Calu3 (cell line): Measurements from ENCODE around the gene CDC14A. TPM values are rescaled to one million over a fixed set of nuclear protein-coding genes. Genes with fewer than 3 reads are reported as not detected.
A peak's percentile ranks its signal among the peaks of the same experiment; 100 is the strongest.

Experiments used
- BruUV-seq: library from RNA; stranded (reverse); fragments of 400-500 nt; replicated peaks from 2 replicates; lab custom pipeline; 2021; lab: Mats Ljungman, UMichigan
- CTCF ChIA-PET: fragments of 300-600 bp; sonication (Branson Sonifier 250); formaldehyde crosslinking; loops from one replicate; lab custom pipeline; 2022; ENCODE audit warnings: antibody characterized with exemption; lab: Charles Lee
- DNase-seq: peaks from one replicate; pipeline ENCODE4 v3.0.0; 2022
- H3K27ac Mint-ChIP-seq: one replicate; pipeline ENCODE4 v1.8.0; 2022; ENCODE audit warnings: mixed read lengths; ENCODE audit not compliant: unreplicated experiment
- H3K27me3 Mint-ChIP-seq: one replicate; pipeline ENCODE4 v1.8.0; 2022; ENCODE audit warnings: mixed read lengths; ENCODE audit not compliant: unreplicated experiment
- H3K36me3 Mint-ChIP-seq: one replicate; pipeline ENCODE4 v1.8.0; 2022; ENCODE audit warnings: mild to moderate bottlenecking, moderate library complexity, mixed read lengths; ENCODE audit not compliant: insufficient read depth, unreplicated experiment
- H3K4me1 Mint-ChIP-seq: one replicate; pipeline ENCODE4 v1.8.0; 2022; ENCODE audit warnings: mild to moderate bottlenecking, low read depth, mixed read lengths; ENCODE audit not compliant: unreplicated experiment
- H3K4me3 Mint-ChIP-seq: one replicate; pipeline ENCODE4 v1.8.0; 2022; ENCODE audit warnings: mild to moderate bottlenecking, low read depth, moderate library complexity, mixed read lengths; ENCODE audit not compliant: unreplicated experiment
- H3K9me3 Mint-ChIP-seq: one replicate; pipeline ENCODE4 v1.8.0; 2022; ENCODE audit warnings: low read depth, mixed read lengths; ENCODE audit not compliant: unreplicated experiment
- CTCF ChIP-seq: fragments of 200-600 bp; IDR thresholded peaks from one replicate; pipeline ENCODE4 v1.8.0; 2022; ENCODE audit warnings: antibody characterized with exemption; ENCODE audit not compliant: unreplicated experiment
- intact Hi-C: fragments of 100-400 bp; cut with micrococcal nuclease; formaldehyde crosslinking; loops from one replicate; pipeline ENCODE4 v1.10.0; 2022; ENCODE audit not compliant: unreplicated experiment
- total RNA-seq: library from RNA; stranded (reverse); gene quantifications from 2 replicates; pipeline ENCODE4 v1.2.3, GENCODE V29; 2022

Gene CDC14A
- total RNA-seq, 1 experiment from 2014 or later: 8.5 TPM

- no TSS peak for BruUV-seq
- DNase-seq: no peak
- no peak for TF ChIP-seq CTCF
- no peak overlapping the region for H3K27ac Mint-ChIP-seq
- CTCF ChIA-PET: no interaction called here
- H3K9me3 Mint-ChIP-seq: no peaks in the 10 kb centered on the region
- intact Hi-C loops: loop anchor here (2.0 to 10.0 kb wide), 5 partner anchors 105 to 649 kb away; partner anchors contain the start of genes CDC14A, SASS6 and TRMT13
- no peaks in the 10 kb centered on the region for H3K36me3 Mint-ChIP-seq
- peaks cover 13% of the 10 kb centered on the region for H3K4me1 Mint-ChIP-seq
- H3K4me3 Mint-ChIP-seq: no peak overlapping the region
- no peaks in the 10 kb centered on the region for H3K27me3 Mint-ChIP-seq
Measured at GRCh38 chr1:100457683-100458082, 105.4 kb downstream of the CDC14A start.

- peaks cover 13% of the 10 kb centered on the region for H3K4me1 Mint-ChIP-seq
- no peaks in the 10 kb centered on the region for H3K9me3 Mint-ChIP-seq
- no peak overlapping the region for H3K4me3 Mint-ChIP-seq
- no peak for DNase-seq
- intact Hi-C loops: loop anchor here (2.0 to 10.0 kb wide), 5 partner anchors 107 to 650 kb away; partner anchors contain the start of genes CDC14A, SASS6 and TRMT13
- no peaks in the 10 kb centered on the region for H3K36me3 Mint-ChIP-seq
- TF ChIP-seq CTCF: no peak
- CTCF ChIA-PET: interaction anchor here (0.6 to 1.1 kb wide), 6 partner anchors 106 to 719 kb away, joined by 3 to 4 read pairs (median 3); partner anchors contain the start of genes CDC14A, RTCA and TRMT13
- no peaks in the 10 kb centered on the region for H3K27me3 Mint-ChIP-seq
- BruUV-seq: no TSS peak
- no peak overlapping the region for H3K27ac Mint-ChIP-seq
Measured at GRCh38 chr1:100458661-100459357, 106.5 kb downstream of the CDC14A start.

GRCh38 chr1:100459358-100460114 is 107.2 kb downstream of the CDC14A start:
- peak; percentile 52 for DNase-seq
- no peak overlapping the region for H3K27ac Mint-ChIP-seq
- TF ChIP-seq CTCF: peak; percentile 32
- CTCF ChIA-PET: interaction anchor here (0.6 to 1.1 kb wide), 6 partner anchors 107 to 720 kb away, joined by 3 to 4 read pairs (median 3); partner anchors contain the start of genes CDC14A, RTCA and TRMT13
- H3K4me3 Mint-ChIP-seq: no peak overlapping the region
- intact Hi-C loops: loop anchor here (2.0 to 10.0 kb wide), 5 partner anchors 107 to 651 kb away; partner anchors contain the start of genes CDC14A, SASS6 and TRMT13
- BruUV-seq: no TSS peak
- H3K36me3 Mint-ChIP-seq: no peaks in the 10 kb centered on the region
- H3K27me3 Mint-ChIP-seq: no peaks in the 10 kb centered on the region
- no peaks in the 10 kb centered on the region for H3K9me3 Mint-ChIP-seq
- peaks cover 13% of the 10 kb centered on the region for H3K4me1 Mint-ChIP-seq

GRCh38 chr1:100461222-100461621 is 108.9 kb downstream of the CDC14A start:
- H3K4me3 Mint-ChIP-seq: no peak overlapping the region
- no peak for TF ChIP-seq CTCF
- no peaks in the 10 kb centered on the region for H3K27me3 Mint-ChIP-seq
- CTCF ChIA-PET: no interaction called here
- H3K36me3 Mint-ChIP-seq: no peaks in the 10 kb centered on the region
- peaks cover 13% of the 10 kb centered on the region for H3K4me1 Mint-ChIP-seq
- intact Hi-C loops: no loop called here
- DNase-seq: no peak
- no peak overlapping the region for H3K27ac Mint-ChIP-seq
- BruUV-seq: no TSS peak
- H3K9me3 Mint-ChIP-seq: no peaks in the 10 kb centered on the region
